ENCODE measurements around the gene CCDC196.

CCDC196 gene

GRCh38 chr14:66445936-66446335 is 40.2 kb upstream of the CCDC196 start:
- Histone ChIP-seq H3K9me3 (ENCODE audit: severe bottlenecking) (no peaks in the 10 kb centered on the region), H3K36me3 (no peaks in the 10 kb centered on the region), H3K27me3 (ENCODE audit: insufficient read depth, low read depth, severe bottlenecking) (no peaks in the 10 kb centered on the region), H3K4me3 (ENCODE audit: low read depth, low read length) (no peak overlapping the region), H3K27ac (no peak overlapping the region)
- TF ChIP-seq, protein P1, sequence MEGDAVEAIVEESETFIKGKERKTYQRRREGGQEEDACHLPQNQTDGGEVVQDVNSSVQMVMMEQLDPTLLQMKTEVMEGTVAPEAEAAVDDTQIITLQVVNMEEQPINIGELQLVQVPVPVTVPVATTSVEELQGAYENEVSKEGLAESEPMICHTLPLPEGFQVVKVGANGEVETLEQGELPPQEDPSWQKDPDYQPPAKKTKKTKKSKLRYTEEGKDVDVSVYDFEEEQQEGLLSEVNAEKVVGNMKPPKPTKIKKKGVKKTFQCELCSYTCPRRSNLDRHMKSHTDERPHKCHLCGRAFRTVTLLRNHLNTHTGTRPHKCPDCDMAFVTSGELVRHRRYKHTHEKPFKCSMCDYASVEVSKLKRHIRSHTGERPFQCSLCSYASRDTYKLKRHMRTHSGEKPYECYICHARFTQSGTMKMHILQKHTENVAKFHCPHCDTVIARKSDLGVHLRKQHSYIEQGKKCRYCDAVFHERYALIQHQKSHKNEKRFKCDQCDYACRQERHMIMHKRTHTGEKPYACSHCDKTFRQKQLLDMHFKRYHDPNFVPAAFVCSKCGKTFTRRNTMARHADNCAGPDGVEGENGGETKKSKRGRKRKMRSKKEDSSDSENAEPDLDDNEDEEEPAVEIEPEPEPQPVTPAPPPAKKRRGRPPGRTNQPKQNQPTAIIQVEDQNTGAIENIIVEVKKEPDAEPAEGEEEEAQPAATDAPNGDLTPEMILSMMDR (IDR thresholded peaks at IDR 0.05; ENCODE audit: low read depth, low read length): no peak
- no peak for DNase-seq

DNA sequence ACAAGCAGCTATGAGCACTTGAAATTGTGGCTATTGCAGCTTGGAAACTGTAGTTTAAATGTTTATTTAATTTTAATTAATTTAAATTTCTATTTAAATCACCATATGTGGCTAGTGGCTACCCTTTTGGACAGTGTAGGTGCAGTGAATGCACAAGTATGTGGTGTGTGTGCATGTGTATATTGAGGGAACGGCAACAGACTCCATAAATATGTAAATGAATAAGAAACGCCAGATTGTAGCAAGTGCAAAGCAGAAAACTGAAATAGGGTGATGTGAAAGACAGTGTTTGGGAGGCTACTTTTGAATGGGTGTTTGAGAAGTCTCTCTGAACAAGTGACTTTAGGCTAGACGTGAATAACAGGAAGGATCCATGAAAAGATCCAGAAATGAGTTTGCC is 32.7 kb upstream of the CCDC196 start:
- Histone ChIP-seq H3K27me3 (ENCODE audit: insufficient read depth, low read depth, severe bottlenecking) (no peaks in the 10 kb centered on the region), H3K36me3 (no peaks in the 10 kb centered on the region), H3K4me3 (ENCODE audit: low read depth, low read length) (no peak overlapping the region), H3K27ac (no peak overlapping the region), H3K9me3 (ENCODE audit: severe bottlenecking) (no peaks in the 10 kb centered on the region)
- TF ChIP-seq, protein P1 (IDR thresholded peaks at IDR 0.05; ENCODE audit: low read depth, low read length): no peak
- no peak for DNase-seq

DNA sequence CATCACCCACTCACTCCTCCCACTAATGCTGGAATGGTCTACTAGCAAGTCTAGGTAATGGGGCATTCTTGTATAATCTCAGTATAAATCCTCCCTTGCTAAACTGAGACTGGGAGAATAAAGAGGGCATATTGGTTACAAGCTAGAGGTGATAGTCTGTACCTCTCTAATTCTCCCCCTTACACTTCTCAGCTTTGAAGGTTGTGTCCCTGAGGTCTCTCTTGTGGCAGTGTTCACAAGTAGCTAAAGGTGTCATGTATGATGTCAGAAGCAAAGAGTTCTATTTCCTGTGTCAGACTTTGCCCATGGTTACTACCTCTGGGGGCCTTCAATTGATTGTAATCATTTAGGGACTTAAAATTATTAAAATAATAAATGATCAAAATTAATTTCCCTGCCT is 26.6 kb upstream of the CCDC196 start:
- no peaks in the 10 kb centered on the region for H3K27me3 ChIP-seq (ENCODE audit: insufficient read depth, low read depth, severe bottlenecking)
- H3K9me3 ChIP-seq (ENCODE audit: severe bottlenecking): no peaks in the 10 kb centered on the region
- H3K27ac ChIP-seq: no peak overlapping the region
- TF ChIP-seq, protein P1 (IDR thresholded peaks at IDR 0.05; ENCODE audit: low read depth, low read length): no peak
- H3K4me3 ChIP-seq (ENCODE audit: low read depth, low read length): no peak overlapping the region
- no peak for DNase-seq
- H3K36me3 ChIP-seq: no peaks in the 10 kb centered on the region

GRCh38 chr14:66464261-66464660 is 21.9 kb upstream of the CCDC196 start:
- Histone ChIP-seq H3K9me3 (ENCODE audit: severe bottlenecking) (peaks cover 4% of the 10 kb centered on the region), H3K4me3 (ENCODE audit: low read depth, low read length) (no peak overlapping the region), H3K27me3 (ENCODE audit: insufficient read depth, low read depth, severe bottlenecking) (no peaks in the 10 kb centered on the region), H3K27ac (no peak overlapping the region), H3K36me3 (no peaks in the 10 kb centered on the region)
- TF ChIP-seq, protein P1 (IDR thresholded peaks at IDR 0.05; ENCODE audit: low read depth, low read length): no peak
- no peak for DNase-seq

GRCh38 chr14:66468778-66469367 is 17.3 kb upstream of the CCDC196 start:
- Histone ChIP-seq H3K36me3 (no peaks in the 10 kb centered on the region), H3K4me3 (ENCODE audit: low read depth, low read length) (no peak overlapping the region), H3K9me3 (ENCODE audit: severe bottlenecking) (peaks cover 14% of the 10 kb centered on the region), H3K27ac (no peak overlapping the region), H3K27me3 (ENCODE audit: insufficient read depth, low read depth, severe bottlenecking) (no peaks in the 10 kb centered on the region)
- TF ChIP-seq, protein P1 (IDR thresholded peaks at IDR 0.05; ENCODE audit: low read depth, low read length): no peak
- no peak for DNase-seq

- TF ChIP-seq, protein P1 (IDR thresholded peaks at IDR 0.05; ENCODE audit: low read depth, low read length): no peak
- Histone ChIP-seq H3K4me3 (ENCODE audit: low read depth, low read length) (no peak overlapping the region), H3K9me3 (ENCODE audit: severe bottlenecking) (peaks cover 14% of the 10 kb centered on the region), H3K27me3 (ENCODE audit: insufficient read depth, low read depth, severe bottlenecking) (no peaks in the 10 kb centered on the region), H3K36me3 (no peaks in the 10 kb centered on the region), H3K27ac (no peak overlapping the region)
- DNase-seq: no peak
These were observed 14.6 kb upstream of the CCDC196 start for GRCh38 chr14:66471584-66471983.
